Measurements from ENCODE around the gene DDX1. TPM values are rescaled to one million over a fixed set of nuclear protein-coding genes. Genes with fewer than 3 reads are reported as not detected.

DDX1 gene
- total RNA-seq, 2 donors from 2014 or later: 39.0 to 50.7 TPM

GRCh38 chr2:15627817-15628684, 36.4 kb downstream of the DDX1 start:
- 68% methylated on average over 9 of the region's 9 CpGs for WGBS

GRCh38 chr2:15628899-15629855, 37.5 kb downstream of the DDX1 start:
- Histone ChIP-seq H3K36me3 (no peaks in the 10 kb centered on the region), H3K9me3 (no peaks in the 10 kb centered on the region), H3K4me1 (replicated peaks) (no peaks in the 10 kb centered on the region), H3K4me3 (no peak overlapping the region), H3K27ac (no peak overlapping the region), H3K27me3 (replicated peaks; ENCODE audit: insufficient read depth) (no peaks in the 10 kb centered on the region)
- DNase-seq (ENCODE audit: low spot score): no peak
- TF ChIP-seq POLR2AphosphoS5 (IDR thresholded peaks at IDR 0.05) (no peak), CTCF (IDR thresholded peaks at IDR 0.05) (no peak), POLR2A (IDR thresholded peaks at IDR 0.05) (no peak)
- 95% methylated on average over 5 of the region's 5 CpGs for WGBS
- intact Hi-C loops (cut with DNase I): no loop called here

More at GRCh38 chr2:15627817-15628684, 36.4 kb downstream of the DDX1 start:
- H3K4me1 ChIP-seq (replicated peaks): no peaks in the 10 kb centered on the region
- DNase-seq (ENCODE audit: low spot score): no peak
- no peaks in the 10 kb centered on the region for H3K27me3 ChIP-seq (replicated peaks; ENCODE audit: insufficient read depth)
- no peaks in the 10 kb centered on the region for H3K36me3 ChIP-seq
- TF ChIP-seq POLR2AphosphoS5 (IDR thresholded peaks at IDR 0.05) (no peak), POLR2A (IDR thresholded peaks at IDR 0.05) (no peak)
- H3K9me3 ChIP-seq: no peaks in the 10 kb centered on the region
- no peak overlapping the region for H3K27ac ChIP-seq
- no peak overlapping the region for H3K4me3 ChIP-seq
- intact Hi-C loops (cut with DNase I): no loop called here

- no peak for DNase-seq (ENCODE audit: low spot score)
- no peaks in the 10 kb centered on the region for H3K36me3 ChIP-seq
- no peaks in the 10 kb centered on the region for H3K9me3 ChIP-seq
- TF ChIP-seq POLR2AphosphoS5 (IDR thresholded peaks at IDR 0.05): no peak
- TF ChIP-seq CTCF (IDR thresholded peaks at IDR 0.05): no peak
- no peak for TF ChIP-seq POLR2A (IDR thresholded peaks at IDR 0.05)
- no peak overlapping the region for H3K4me3 ChIP-seq
- no peak overlapping the region for H3K27ac ChIP-seq
- intact Hi-C loops (cut with DNase I): loop anchor here (10.0 kb wide), 1 partner anchor 314 kb away; the partner anchor contains the start of gene MYCN
- H3K27me3 ChIP-seq (replicated peaks; ENCODE audit: insufficient read depth): no peaks in the 10 kb centered on the region
- H3K4me1 ChIP-seq (replicated peaks): no peaks in the 10 kb centered on the region
- 57% methylated on average over 4 of the region's 4 CpGs for WGBS
Observed at GRCh38 chr2:15630121-15630977, 38.7 kb downstream of the DDX1 start.

- TF ChIP-seq POLR2AphosphoS5 (IDR thresholded peaks at IDR 0.05) (no peak), CTCF (IDR thresholded peaks at IDR 0.05) (no peak), POLR2A (IDR thresholded peaks at IDR 0.05) (no peak)
- WGBS: 74% methylated on average over 7 of the region's 7 CpGs
- no peaks in the 10 kb centered on the region for H3K4me1 ChIP-seq (replicated peaks)
- intact Hi-C loops (cut with DNase I): loop anchor here (10.0 kb wide), 1 partner anchor 314 kb away; the partner anchor contains the start of gene MYCN
- no peaks in the 10 kb centered on the region for H3K9me3 ChIP-seq
- no peak overlapping the region for H3K4me3 ChIP-seq
- H3K27me3 ChIP-seq (replicated peaks; ENCODE audit: insufficient read depth): no peaks in the 10 kb centered on the region
- H3K36me3 ChIP-seq: no peaks in the 10 kb centered on the region
- DNase-seq (ENCODE audit: low spot score): no peak
- no peak overlapping the region for H3K27ac ChIP-seq
Observed at GRCh38 chr2:15630978-15631719, 39.5 kb downstream of the DDX1 start.
